ENCODE results near the gene DYSF.

DYSF gene

DNA sequence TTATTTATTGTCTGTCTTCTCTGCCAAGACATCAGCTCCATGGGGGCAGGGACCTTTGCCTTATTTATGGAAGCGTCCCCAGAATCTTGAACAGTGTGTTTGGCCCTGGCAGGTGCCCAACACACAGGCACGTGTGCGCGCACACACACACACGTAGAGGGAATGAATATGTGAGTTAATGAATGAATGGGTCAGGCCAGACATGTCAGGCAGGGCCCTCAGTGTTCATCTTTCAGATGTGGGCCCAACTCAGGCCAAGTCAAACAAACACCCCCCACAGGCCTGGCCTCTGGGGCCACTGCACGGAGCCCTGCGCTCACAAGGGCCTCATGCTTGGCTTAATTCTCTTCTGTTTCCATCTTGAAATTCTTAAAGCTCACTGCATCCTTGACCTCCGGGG, 54.1 kb downstream of the DYSF start:
- Mint-ChIP-seq H3K4me3 (no peak overlapping the region), H3K27ac (no peak overlapping the region), H3K36me3 (ENCODE audit: low read depth) (no peaks in the 10 kb centered on the region), H3K4me1 (peaks cover 12% of the 10 kb centered on the region), H3K9me3 (no peaks in the 10 kb centered on the region), H3K27me3 (ENCODE audit: low read depth, poor library complexity) (peaks cover 7% of the 10 kb centered on the region)
- DNase-seq, result no peak
- TF ChIP-seq, protein P1, sequence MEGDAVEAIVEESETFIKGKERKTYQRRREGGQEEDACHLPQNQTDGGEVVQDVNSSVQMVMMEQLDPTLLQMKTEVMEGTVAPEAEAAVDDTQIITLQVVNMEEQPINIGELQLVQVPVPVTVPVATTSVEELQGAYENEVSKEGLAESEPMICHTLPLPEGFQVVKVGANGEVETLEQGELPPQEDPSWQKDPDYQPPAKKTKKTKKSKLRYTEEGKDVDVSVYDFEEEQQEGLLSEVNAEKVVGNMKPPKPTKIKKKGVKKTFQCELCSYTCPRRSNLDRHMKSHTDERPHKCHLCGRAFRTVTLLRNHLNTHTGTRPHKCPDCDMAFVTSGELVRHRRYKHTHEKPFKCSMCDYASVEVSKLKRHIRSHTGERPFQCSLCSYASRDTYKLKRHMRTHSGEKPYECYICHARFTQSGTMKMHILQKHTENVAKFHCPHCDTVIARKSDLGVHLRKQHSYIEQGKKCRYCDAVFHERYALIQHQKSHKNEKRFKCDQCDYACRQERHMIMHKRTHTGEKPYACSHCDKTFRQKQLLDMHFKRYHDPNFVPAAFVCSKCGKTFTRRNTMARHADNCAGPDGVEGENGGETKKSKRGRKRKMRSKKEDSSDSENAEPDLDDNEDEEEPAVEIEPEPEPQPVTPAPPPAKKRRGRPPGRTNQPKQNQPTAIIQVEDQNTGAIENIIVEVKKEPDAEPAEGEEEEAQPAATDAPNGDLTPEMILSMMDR (IDR thresholded peaks at IDR 0.05), result no peak

DNA sequence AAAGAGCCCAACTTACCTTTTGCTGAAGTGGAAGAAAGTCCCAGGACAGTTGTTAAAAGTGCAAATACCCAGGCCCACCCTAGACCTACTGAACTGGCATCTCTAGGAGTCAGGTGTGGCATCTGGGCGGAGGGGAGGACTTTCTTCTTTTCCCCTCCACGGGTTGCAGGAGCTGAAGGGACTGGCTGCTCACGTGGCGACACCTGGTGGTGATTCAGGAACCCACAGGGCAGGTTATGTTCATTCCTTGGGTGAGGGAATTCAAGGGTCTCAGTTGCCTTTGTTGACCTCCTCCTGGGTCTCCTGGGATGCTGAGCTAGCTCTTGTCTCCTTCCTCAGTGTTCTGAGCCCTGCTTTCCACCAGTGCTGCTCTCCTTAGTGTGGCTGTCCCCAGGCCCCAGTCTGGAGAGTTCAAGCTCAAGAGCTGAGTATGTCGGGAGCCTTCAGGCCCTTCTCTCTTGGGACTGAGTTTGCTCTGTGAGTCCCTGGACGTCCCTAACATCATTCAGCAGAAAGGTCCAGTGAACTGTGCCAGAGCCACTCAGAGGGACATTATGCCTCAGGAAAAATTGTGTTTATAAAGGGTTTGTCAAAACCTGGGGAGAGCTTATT, 56.9 kb downstream of the DYSF start:
- peak; percentile 83 for DNase-seq
- Mint-ChIP-seq H3K4me1 (peaks cover 5% of the 10 kb centered on the region), H3K27me3 (ENCODE audit: low read depth, poor library complexity) (peaks cover 8% of the 10 kb centered on the region), H3K9me3 (no peaks in the 10 kb centered on the region), H3K27ac (no peak overlapping the region), H3K4me3 (no peak overlapping the region), H3K36me3 (ENCODE audit: low read depth) (no peaks in the 10 kb centered on the region)
- TF ChIP-seq, protein P1 (IDR thresholded peaks at IDR 0.05), result peak; percentile 85

DNA sequence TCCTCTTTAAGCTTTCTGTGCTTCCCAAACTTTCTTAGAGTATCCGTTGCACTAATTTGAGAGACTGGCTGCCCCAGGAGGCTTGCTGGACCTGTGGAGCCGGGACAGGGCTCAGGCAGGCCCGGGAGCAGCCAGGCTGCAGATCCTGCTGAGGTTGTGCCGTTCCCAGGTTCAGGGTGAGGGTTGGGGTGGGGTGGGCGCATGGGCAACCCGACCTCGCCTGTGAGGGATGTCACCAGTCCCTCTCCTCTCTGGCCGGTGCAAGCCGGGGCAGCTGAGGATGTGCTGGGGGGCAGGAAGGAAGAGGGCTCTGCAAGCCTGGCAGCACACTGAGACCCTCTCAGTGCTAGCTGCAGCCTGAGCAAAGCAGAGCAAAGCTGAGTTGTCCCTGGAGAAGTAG, 57.6 kb downstream of the DYSF start:
- TF ChIP-seq, protein P1 (IDR thresholded peaks at IDR 0.05), result no peak
- Mint-ChIP-seq H3K27ac (no peak overlapping the region), H3K9me3 (no peaks in the 10 kb centered on the region), H3K36me3 (ENCODE audit: low read depth) (no peaks in the 10 kb centered on the region), H3K4me3 (no peak overlapping the region), H3K27me3 (ENCODE audit: low read depth, poor library complexity) (peaks cover 8% of the 10 kb centered on the region), H3K4me1 (peaks cover 5% of the 10 kb centered on the region)
- DNase-seq, result no peak

DNA sequence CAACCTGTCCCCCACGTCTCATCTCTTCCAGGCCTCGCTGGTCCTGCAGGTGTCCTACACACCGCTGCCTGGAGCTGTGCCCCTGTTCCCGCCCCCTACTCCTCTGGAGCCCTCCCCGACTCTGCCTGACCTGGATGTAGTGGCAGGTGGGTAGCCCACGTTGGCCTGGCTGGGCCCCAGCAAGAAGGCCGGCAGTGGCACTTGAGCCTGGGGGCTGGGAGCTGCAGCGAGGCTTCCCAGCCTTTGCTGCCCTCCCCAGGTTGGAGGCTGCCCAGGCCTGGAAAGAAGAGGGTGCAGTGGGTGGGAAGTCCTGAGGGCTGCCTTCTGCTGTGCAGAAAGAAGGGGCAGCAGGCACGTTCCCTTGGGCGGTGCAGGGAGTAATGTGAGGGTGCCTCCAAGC, 58.4 kb downstream of the DYSF start:
- peaks cover 14% of the 10 kb centered on the region for H3K4me1 Mint-ChIP-seq
- H3K27ac Mint-ChIP-seq, result no peak overlapping the region
- H3K4me3 Mint-ChIP-seq, result no peak overlapping the region
- peaks cover 7% of the 10 kb centered on the region for H3K27me3 Mint-ChIP-seq (ENCODE audit: low read depth, poor library complexity)
- H3K9me3 Mint-ChIP-seq, result no peaks in the 10 kb centered on the region
- DNase-seq, result no peak
- TF ChIP-seq, protein P1 (IDR thresholded peaks at IDR 0.05), result no peak
- H3K36me3 Mint-ChIP-seq (ENCODE audit: low read depth), result no peaks in the 10 kb centered on the region

DNA sequence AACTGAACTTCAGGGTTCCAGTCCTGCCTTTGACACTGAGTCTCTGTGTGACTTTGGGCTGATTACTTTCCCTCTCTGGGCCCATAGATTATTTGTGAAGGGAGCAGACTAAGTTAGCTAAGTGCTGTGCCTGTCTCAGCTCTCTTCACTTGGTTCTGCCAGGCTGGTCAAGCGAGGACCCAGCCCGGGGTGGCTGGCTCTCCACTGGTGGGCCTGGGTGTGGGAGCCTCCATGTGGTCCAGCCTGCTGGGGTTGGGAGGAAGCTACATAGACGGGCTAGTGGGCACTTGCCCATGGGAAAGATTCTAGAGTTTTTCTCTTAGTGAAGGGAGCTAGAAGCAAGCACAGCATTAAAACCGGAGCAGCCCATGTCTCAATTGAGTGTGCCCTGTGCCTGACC, 59.0 kb downstream of the DYSF start:
- peaks cover 17% of the 10 kb centered on the region for H3K4me1 Mint-ChIP-seq
- no peak for DNase-seq

DNA sequence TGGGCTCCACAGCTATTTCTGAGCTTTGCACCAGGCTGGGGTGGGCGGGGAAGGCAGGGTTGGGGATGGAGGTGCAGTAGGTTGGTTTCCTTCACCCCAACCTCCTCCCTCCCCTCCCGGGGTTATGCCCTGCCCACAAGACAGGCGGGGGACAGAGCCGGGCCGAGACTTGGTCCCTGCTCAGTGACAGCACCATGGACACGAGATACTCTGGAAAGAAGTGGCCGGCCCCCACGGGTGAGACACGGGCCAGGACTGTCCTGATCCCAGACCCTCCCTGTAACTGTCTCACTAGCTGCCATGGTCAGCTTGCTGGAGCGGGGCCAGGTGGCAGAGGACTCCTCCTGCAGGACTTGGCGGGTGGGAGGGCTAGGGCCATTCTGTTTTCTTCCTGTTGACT, 59.7 kb downstream of the DYSF start:
- Mint-ChIP-seq H3K27me3 (ENCODE audit: low read depth, poor library complexity) (peaks cover 7% of the 10 kb centered on the region), H3K36me3 (ENCODE audit: low read depth) (no peaks in the 10 kb centered on the region)

More for the DNA sequence above, 59.0 kb downstream of the DYSF start:
- no peak overlapping the region for H3K27ac Mint-ChIP-seq
- no peak overlapping the region for H3K4me3 Mint-ChIP-seq
- no peaks in the 10 kb centered on the region for H3K36me3 Mint-ChIP-seq (ENCODE audit: low read depth)
- TF ChIP-seq, protein P1 (IDR thresholded peaks at IDR 0.05), result no peak
- no peaks in the 10 kb centered on the region for H3K9me3 Mint-ChIP-seq
- peaks cover 7% of the 10 kb centered on the region for H3K27me3 Mint-ChIP-seq (ENCODE audit: low read depth, poor library complexity)

More for the DNA sequence above, 59.7 kb downstream of the DYSF start:
- no peak for DNase-seq
- TF ChIP-seq, protein P1 (IDR thresholded peaks at IDR 0.05), result no peak
- Mint-ChIP-seq H3K9me3 (no peaks in the 10 kb centered on the region), H3K4me1 (peaks cover 17% of the 10 kb centered on the region), H3K27ac (no peak overlapping the region), H3K4me3 (no peak overlapping the region)
